Hippocampal formation (tissue), 2 donors: ENCODE measurements around the gene RABEPK.
"Not testable (repeated sequence)": the region's sequence is repeated elsewhere in the genome, so short reads cannot be mapped to it uniquely, and the experiment has no call there.

Experiments used
- DNase-seq, 2 donors: peaks; one replicate each; lab custom pipeline; 2025; lab: John Stamatoyannopoulos, UW

The RABEPK gene, protein sequence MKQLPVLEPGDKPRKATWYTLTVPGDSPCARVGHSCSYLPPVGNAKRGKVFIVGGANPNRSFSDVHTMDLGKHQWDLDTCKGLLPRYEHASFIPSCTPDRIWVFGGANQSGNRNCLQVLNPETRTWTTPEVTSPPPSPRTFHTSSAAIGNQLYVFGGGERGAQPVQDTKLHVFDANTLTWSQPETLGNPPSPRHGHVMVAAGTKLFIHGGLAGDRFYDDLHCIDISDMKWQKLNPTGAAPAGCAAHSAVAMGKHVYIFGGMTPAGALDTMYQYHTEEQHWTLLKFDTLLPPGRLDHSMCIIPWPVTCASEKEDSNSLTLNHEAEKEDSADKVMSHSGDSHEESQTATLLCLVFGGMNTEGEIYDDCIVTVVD

DNA sequence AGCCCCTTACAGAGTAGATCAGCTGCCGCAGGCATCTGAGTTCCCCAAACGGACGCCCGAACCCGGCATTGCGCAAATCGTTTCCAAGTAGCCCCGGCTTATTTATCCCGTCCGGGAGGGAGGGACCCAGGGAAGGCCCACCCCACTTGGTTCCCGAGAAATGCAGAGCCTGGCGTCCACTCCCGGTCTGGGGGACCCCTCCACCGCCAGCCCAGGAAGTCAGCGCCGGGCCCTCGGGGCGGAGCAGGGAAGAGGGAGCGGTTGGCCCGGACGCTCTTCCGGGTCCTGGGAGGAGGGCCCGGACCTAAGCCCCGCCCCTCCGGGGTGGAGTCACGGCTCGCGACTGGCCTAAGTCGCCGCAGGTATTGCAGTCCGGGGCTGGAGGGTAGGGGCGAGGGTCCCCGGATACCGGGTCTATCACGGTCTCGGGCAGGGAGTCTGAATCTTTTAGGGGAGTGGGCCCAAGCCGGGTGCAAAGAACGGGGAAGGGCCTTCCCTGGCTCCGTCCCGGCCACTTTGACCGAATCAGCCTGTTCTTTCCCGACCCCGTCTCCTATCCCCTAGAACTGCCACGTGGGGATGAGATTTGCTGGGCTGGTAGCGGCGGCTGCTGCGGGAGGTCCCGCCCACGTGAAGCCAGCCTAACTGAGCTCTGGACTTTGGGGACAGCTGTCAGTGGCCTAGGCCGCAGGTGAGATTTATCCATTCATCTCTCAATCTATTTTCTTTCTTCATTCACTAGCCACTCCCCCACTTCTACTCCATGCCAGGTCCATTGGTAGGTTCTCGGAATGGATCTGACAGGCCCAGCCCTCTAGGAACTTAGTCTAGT, at the start of gene RABEPK:
Gene RABEPK, plus strand, starts transcription at position 327 of the 832 bp plus-strand sequence. CDS start 2,472 bp downstream, outside the sequence.
- peak; percentile 85 to 90 for DNase-seq

GRCh38 chr9:125151730-125152129, 48.6 kb upstream of the RABEPK start:
- DNase-seq = no peak

DNA sequence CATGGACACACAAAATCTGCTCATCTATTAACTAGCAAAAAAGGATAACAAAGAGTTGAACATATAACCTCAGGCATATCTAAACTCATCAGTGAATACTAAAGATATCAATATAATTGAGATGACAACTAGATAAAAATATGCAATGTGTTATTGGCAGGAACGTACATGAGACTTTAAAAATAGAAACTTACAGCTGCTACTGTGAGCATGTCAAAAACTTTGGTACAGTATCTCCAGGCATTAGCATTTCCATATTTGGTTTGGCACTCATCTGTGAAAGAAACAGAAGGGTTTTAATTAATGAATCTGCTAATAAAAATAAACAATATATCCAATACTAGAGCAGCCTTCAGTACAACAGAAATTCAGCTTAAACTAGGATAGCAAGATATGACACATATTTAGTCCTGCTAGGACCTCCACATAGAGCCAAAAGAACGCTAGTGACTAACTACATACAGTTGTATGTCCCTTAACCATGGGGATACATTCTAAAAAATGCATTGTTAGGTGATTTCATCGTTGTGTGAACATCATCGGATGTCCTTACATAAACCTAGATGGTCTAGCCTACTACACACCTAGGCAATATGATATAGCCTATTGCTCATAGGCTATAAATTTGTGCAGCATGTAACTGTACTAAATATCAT, 46.5 kb upstream of the RABEPK start:
- DNase-seq = no peak

DNA sequence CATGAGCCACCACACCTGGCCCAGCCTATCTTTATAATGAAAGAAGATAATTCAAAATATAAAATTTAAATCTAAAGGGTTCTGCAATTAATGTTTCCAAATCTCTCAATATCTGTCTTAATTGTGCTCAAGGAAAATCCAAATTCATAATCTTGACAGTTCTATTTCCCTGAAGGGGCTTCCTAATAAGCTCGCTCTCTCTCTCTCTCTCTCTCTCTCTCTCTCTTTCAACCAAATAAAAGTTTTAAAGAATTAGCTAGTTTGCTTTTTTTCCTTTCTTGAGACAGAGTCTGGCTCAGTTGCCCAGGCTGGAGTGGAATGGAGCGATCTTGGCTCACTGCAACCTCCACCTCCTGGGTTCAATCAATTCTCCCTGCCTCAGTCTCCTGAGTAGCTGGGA, 43.8 kb upstream of the RABEPK start:
- no peak for DNase-seq

- no peak for DNase-seq
Observed at GRCh38 chr9:125160750-125161149, 39.6 kb upstream of the RABEPK start.

DNA sequence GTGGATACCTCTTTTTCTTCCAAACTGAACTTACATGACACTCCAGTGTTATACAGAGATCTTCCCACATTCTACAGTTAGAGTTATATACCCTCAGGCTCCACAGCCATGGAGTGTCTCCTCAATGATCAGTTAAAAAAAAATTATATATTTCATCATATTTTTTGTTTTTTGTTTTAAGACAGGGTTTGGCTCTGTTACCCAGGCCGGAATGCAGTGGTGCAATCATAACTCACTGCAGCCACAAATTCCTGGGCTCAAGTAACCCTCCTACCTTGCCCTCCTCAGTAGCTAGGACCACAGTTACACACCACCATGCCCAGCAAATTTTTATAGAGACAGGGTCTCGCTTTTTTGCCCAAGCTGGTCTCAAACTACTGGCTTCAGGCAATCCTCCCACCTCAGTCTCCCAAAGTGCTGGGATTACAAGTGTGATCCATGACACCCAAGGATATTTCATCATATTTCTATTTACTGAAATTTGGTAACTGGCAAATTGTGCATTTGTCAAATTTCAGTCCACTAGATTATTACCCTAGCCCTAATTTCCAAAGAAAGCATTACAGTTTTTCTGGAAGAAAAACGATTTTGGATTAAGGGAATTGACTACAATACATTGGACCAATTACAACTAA, 38.9 kb upstream of the RABEPK start:
- no peak for DNase-seq

DNA sequence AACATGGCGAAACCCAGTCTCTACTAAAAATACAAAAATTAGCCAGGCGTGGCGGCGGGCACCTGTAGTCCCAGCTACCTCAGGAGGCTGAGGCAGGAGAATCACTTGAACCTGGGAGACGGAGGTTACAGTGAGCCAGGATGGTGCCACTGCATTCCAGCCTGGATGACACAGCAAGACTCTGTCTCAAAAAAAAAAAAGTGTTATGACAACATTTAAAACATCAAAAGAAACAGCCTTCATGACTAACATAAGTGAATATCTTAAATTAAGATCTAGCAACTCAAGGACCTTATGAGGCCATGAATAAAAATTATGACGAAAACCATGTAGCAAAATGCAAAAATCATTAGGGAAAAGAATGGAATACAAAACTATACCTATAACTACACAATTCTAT, 37.5 kb upstream of the RABEPK start:
- not testable (repeated sequence) for DNase-seq

DNA sequence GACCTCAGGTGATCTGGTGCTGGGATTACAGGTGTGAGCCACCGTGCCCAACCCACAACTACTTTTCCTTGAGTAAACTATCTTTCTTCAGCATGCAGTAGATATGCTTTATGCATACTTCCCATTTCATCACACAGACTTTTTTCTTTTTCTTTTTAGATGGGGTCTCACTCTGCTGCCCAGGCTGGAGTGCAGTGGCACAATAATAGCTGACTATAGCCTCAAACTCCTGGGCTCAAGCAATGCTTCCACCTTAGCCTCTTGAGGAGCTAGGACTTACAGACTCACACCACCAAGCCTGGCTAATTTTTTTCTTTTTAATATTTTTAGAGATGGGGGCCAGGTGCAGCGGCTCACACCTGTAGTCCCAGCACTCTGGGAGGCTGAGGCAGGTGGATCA, 33.6 kb upstream of the RABEPK start:
- DNase-seq = no peak

- no peak for DNase-seq
Observed at GRCh38 chr9:125169895-125170294, 30.4 kb upstream of the RABEPK start.

DNA sequence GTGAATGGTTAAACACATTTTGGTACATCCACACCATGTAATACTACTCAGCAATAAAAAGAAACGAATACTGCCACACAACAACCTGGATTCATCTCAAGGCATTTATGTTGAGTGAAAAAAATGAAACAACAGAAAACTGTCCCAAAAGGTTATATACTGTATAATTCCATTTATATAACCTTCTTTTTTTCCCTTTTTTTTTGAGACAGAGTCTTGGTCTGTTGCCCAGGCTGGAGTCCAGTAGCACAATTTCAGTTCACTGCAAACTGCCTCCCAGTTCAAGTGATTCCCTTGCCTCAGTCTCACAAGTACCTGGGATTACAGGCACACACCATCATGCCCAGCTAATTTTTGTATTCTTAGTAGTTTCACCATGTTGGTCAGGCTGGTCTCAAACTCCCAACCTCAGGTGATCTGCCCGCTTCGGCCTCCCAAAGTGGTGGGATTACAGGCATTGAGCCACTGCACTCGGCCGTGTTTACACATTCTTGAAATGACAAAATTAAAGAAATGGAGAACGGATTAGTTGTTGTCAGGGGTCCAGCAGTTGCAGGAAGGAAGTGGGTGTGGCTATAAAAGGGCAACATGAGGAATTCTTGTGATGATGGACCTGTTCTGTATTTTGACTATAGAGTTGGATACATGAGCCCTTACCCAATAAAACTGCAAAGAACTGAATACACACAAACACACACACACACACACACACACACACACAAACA, 28.1 kb upstream of the RABEPK start:
- no peak for DNase-seq

- no peak for DNase-seq
Observed at GRCh38 chr9:125176636-125177035, 23.7 kb upstream of the RABEPK start.

DNA sequence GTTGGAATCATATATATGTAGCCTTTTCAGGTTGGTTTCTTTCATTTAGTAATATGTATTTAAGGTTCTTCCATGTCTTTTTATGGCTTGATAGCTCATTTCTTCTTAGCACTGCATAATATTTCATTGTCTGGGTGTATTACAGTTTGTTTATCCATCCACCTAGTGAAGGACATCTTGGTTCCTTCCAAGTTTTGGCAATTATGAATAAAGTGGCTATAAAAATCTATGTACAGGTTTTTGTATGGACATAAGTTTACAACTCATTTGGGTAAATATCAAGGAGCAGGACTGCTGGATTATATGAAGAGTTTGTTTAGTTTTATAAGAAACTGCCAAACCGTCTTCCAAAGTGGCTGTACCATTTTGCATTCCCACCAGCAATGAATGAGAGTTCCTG, 22.5 kb upstream of the RABEPK start:
- no peak for DNase-seq

GRCh38 chr9:125179776-125180175, 20.6 kb upstream of the RABEPK start:
- not testable (repeated sequence) for DNase-seq

DNA sequence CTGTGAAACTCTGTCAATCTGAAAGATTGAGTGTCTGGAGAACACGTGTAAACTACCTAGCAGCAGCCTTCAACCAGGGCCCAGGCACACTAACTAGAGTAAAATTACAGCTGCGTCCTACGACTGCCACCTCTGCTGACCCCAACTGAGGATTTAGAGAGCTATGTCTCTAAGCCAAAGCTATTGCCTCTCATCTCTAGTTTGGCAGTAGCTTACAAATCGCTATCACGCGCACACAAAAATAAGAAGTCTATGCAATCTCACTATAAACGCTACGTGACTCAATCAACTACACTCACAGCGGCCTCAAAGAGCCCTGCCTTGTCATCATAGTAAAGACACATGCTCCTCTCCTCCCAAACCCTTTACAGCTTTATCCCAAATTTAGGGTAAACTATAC, 19.5 kb upstream of the RABEPK start:
- DNase-seq = no peak

DNA sequence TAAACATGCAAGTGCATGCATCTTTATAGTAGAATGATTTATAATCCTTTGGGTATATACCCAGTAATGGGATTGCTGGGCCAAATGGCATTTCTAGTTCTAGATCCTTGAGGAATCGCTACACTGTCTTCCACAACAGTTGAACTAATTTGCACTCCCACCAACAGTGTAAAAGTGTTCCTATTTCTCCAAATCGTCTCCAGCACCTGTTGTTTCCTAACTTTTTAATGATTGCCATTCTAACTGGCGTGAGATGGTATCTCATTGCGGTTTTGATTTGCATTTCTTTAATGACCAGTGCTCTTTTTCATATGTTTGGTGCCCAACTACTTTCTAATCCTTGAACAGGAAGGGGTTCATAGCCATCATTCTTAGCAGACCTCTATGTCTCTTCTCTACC, 18.6 kb upstream of the RABEPK start:
- DNase-seq = not testable (repeated sequence)

DNA sequence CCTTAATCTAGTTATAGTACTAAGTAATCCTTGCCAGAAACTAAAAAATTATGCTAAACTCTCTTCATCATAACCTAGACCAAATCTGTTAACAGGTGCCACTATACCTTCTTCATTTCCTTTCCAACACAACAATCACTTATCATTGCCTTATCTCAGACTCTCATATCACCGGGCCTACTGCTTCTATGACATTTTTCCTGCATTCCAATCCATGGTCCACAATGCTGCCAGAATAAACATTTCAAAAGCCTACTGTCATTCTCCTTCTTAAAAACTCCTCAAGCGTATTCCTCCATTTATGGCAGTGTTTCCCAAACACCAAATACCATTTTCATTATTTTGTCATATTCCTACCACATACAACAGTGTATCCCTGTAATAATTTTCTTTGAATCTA, 17.3 kb upstream of the RABEPK start:
- DNase-seq = no peak

DNA sequence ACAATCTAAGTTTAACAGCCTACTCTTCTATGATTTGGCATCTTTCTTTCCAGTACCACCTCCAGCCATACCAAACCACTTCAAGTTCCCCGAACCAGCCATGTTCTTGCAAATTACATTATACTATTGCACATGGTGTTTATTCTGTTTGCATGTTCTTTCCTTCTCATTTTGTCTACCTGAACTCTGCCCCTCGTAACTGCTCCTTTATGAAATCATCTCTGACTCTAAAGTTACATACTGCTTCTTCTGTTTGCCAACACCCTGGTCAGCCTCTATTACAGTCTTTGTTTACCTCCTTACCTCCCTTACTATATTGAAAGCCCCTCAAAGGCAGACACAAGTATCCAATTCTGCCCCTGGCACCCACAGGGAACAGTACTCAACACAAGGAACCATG, 16.8 kb upstream of the RABEPK start:
- no peak for DNase-seq

- DNase-seq = no peak
Observed at GRCh38 chr9:125189011-125189360, 11.4 kb upstream of the RABEPK start.

DNA sequence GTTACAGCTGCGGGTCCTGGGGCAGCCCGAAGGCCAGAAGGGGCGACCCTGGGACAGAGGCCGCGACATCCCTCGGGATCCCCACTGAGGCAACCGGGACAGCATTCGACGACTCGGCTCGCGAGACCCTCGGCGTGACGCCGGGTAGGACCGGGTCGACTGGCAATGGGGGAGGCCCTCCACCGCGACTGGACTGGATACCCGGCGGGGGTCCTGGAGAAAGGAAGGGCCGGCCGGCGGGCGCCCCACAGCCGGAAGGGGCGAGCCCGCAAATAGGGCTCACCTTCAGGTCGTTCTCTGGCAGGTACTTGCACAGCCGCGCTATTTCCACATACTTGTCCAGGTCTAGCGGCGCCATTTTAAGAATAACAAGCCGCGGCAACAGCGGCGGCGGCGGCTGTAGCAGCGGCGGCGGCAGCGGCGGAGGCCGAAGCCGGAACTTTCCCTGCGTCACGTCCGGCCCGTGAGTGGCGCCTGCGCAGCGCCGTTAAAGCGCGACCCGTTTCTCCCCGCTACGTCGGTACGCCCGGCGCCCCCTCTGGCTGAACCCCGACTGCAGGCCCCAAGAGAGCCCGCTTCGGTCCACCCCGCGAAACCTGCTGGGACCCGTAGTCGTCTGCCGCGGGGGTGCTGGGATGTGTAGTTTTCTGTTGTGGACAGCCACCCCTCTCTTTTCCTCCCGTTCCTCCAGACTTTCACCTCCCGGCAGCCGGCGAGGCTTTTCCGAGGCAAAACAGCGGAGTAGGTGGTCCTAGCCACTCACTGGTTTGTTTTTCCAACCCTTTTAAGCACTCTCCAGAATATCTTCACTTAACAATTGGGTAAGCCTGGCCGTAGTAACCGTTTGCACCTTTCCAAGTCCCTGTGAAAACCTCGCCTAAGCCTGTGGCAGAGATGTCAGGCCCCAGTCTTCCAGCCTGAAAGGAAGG, 10.7 kb upstream of the RABEPK start, which contains the start of gene PPP6C:
Gene PPP6C, minus strand, starts transcription at position 443 of the 929 bp plus-strand sequence. Its CDS starts 85 bp downstream, at position 358.
- DNase-seq = peak; percentile 94 to 98

- DNase-seq = no peak
Observed at GRCh38 chr9:125190361-125190801, 10.0 kb upstream of the RABEPK start.
